SK-N-SH (cell line): ENCODE results near the gene ZSCAN22.

Experiments
- CTCF ChIP-seq: fragments of 200-600 bp; sonication (generic); IDR thresholded peaks from 2 replicates; pipeline ENCODE4 v1.6.1; 2017; ENCODE audit warnings: antibody characterized with exemption, mild to moderate bottlenecking, moderate library complexity
- ELF1 ChIP-seq: IDR thresholded peaks from 2 replicates; pipeline ENCODE4 v1.4.0; 2012
- GABPA ChIP-seq: IDR thresholded peaks from 2 replicates; pipeline ENCODE4 v1.4.0; 2012; ENCODE audit warnings: low read depth, mild to moderate bottlenecking
- MAX ChIP-seq: IDR thresholded peaks from 2 replicates; pipeline ENCODE4 v1.4.0; 2012; ENCODE audit warnings: low read depth
- POLR2AphosphoS5 ChIP-seq: IDR thresholded peaks from 2 replicates; pipeline ENCODE4 v1.6.1; 2012; ENCODE audit warnings: low read depth, low read length
- SIN3A ChIP-seq: IDR thresholded peaks from 2 replicates; pipeline ENCODE4 v1.6.1; 2012; ENCODE audit warnings: low read depth, mild to moderate bottlenecking, low read length, moderate library complexity, borderline replicate concordance
- TAF1 ChIP-seq: IDR thresholded peaks from 2 replicates; pipeline ENCODE4 v1.6.1; 2012; ENCODE audit warnings: low read depth, mild to moderate bottlenecking, low read length, moderate library complexity, borderline replicate concordance
- TCF12 ChIP-seq: IDR thresholded peaks from 2 replicates; pipeline ENCODE4 v1.4.0; 2012
- TEAD4 ChIP-seq: IDR thresholded peaks from 2 replicates; pipeline ENCODE4 v1.4.0; 2012; ENCODE audit warnings: mild to moderate bottlenecking, borderline replicate concordance; ENCODE audit not compliant: insufficient read depth
- YY1 ChIP-seq: IDR thresholded peaks from 2 replicates; pipeline ENCODE4 v1.4.0; 2012; ENCODE audit warnings: low read depth, mild to moderate bottlenecking
- TF ChIP-seq, protein P1 (sequence below): IDR thresholded peaks from 2 replicates; pipeline ENCODE4 v1.6.1; 2012; ENCODE audit warnings: mild to moderate bottlenecking, low read depth, low read length, moderate library complexity
- TF ChIP-seq, protein P2 (sequence below): IDR thresholded peaks from 2 replicates; pipeline ENCODE4; 2012

GRCh38 chr19:58279925-58280316, 46.9 kb upstream of the ZSCAN22 start:
- TF ChIP-seq TEAD4, result no peak
- TF ChIP-seq CTCF, result no peak
- TF ChIP-seq, protein P1, sequence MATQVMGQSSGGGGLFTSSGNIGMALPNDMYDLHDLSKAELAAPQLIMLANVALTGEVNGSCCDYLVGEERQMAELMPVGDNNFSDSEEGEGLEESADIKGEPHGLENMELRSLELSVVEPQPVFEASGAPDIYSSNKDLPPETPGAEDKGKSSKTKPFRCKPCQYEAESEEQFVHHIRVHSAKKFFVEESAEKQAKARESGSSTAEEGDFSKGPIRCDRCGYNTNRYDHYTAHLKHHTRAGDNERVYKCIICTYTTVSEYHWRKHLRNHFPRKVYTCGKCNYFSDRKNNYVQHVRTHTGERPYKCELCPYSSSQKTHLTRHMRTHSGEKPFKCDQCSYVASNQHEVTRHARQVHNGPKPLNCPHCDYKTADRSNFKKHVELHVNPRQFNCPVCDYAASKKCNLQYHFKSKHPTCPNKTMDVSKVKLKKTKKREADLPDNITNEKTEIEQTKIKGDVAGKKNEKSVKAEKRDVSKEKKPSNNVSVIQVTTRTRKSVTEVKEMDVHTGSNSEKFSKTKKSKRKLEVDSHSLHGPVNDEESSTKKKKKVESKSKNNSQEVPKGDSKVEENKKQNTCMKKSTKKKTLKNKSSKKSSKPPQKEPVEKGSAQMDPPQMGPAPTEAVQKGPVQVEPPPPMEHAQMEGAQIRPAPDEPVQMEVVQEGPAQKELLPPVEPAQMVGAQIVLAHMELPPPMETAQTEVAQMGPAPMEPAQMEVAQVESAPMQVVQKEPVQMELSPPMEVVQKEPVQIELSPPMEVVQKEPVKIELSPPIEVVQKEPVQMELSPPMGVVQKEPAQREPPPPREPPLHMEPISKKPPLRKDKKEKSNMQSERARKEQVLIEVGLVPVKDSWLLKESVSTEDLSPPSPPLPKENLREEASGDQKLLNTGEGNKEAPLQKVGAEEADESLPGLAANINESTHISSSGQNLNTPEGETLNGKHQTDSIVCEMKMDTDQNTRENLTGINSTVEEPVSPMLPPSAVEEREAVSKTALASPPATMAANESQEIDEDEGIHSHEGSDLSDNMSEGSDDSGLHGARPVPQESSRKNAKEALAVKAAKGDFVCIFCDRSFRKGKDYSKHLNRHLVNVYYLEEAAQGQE, result no peak
- TF ChIP-seq, protein P2, sequence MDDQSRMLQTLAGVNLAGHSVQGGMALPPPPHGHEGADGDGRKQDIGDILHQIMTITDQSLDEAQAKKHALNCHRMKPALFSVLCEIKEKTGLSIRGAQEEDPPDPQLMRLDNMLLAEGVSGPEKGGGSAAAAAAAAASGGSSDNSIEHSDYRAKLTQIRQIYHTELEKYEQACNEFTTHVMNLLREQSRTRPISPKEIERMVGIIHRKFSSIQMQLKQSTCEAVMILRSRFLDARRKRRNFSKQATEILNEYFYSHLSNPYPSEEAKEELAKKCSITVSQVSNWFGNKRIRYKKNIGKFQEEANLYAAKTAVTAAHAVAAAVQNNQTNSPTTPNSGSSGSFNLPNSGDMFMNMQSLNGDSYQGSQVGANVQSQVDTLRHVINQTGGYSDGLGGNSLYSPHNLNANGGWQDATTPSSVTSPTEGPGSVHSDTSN, result no peak
- TF ChIP-seq ELF1, result no peak
- no peak for TF ChIP-seq POLR2AphosphoS5
- TF ChIP-seq YY1, result no peak
- TF ChIP-seq TAF1, result no peak
- TF ChIP-seq SIN3A, result no peak
- TF ChIP-seq TCF12, result no peak
- no peak for TF ChIP-seq MAX
- no peak for TF ChIP-seq GABPA
